MM.1S (cell line): ENCODE measurements around the gene UBASH3A.

ENCODE experiments used
- DNase-seq: peaks from one replicate; pipeline ENCODE4 v3.0.0-alpha.2; 2015
- H2AFZ ChIP-seq: fragments of 300-600 bp; sonication (generic); 2 replicates; pipeline ENCODE4 v1.6.0; 2016; ENCODE audit warnings: antibody characterized with exemption, low read length
- H3F3A ChIP-seq: fragments of 300-600 bp; sonication (generic); 2 replicates; pipeline ENCODE4 v1.6.1; 2016; ENCODE audit warnings: mild to moderate bottlenecking, antibody characterized with exemption, low read length, moderate library complexity, mixed read lengths; ENCODE audit not compliant: insufficient read depth
- H3K27ac ChIP-seq: fragments of 300-600 bp; sonication (generic); 2 replicates; pipeline ENCODE4 v1.5.1; 2016; ENCODE audit warnings: mild to moderate bottlenecking, low read length
- H3K27me3 ChIP-seq: fragments of 300-600 bp; sonication (generic); replicated peaks from 2 replicates; pipeline ENCODE4 v1.6.0; 2016; ENCODE audit warnings: low read length; ENCODE audit not compliant: insufficient read depth
- H3K36me3 ChIP-seq: fragments of 300-600 bp; sonication (generic); replicated peaks from 2 replicates; pipeline ENCODE4 v1.6.1; 2016; ENCODE audit warnings: mild to moderate bottlenecking, low read length, mixed read lengths; ENCODE audit not compliant: insufficient read depth
- H3K4me1 ChIP-seq: fragments of 300-600 bp; sonication (generic); 2 replicates; pipeline ENCODE4 v1.6.1; 2016; ENCODE audit warnings: low read length, mixed read lengths
- H3K4me2 ChIP-seq: fragments of 300-600 bp; sonication (generic); 2 replicates; pipeline ENCODE4 v1.6.0; 2016; ENCODE audit warnings: low read depth, low read length
- H3K4me3 ChIP-seq: fragments of 300-600 bp; sonication (generic); 2 replicates; pipeline ENCODE4 v1.5.1; 2016; ENCODE audit warnings: low read length, mixed read lengths
- H3K79me2 ChIP-seq: fragments of 300-600 bp; sonication (generic); 2 replicates; pipeline ENCODE4 v1.6.1; 2016; ENCODE audit warnings: mixed run types, low read length, mixed read lengths
- H3K9ac ChIP-seq: fragments of 300-600 bp; sonication (generic); 2 replicates; pipeline ENCODE4 v1.6.1; 2016; ENCODE audit warnings: low read length, mixed read lengths
- H3K9me2 ChIP-seq: fragments of 300-600 bp; sonication (generic); replicated peaks from 2 replicates; pipeline ENCODE4 v1.6.1; 2016; ENCODE audit warnings: mild to moderate bottlenecking, low read length, mixed read lengths; ENCODE audit not compliant: insufficient read depth
- H3K9me3 ChIP-seq: fragments of 300-600 bp; sonication (generic); replicated peaks from 2 replicates; pipeline ENCODE4 v1.6.1; 2016; ENCODE audit warnings: mild to moderate bottlenecking, low read length, mixed read lengths; ENCODE audit not compliant: insufficient read depth
- H4K20me1 ChIP-seq: fragments of 300-600 bp; sonication (generic); 2 replicates; pipeline ENCODE4 v1.6.1; 2016; ENCODE audit warnings: mild to moderate bottlenecking, low read length, moderate library complexity, mixed read lengths; ENCODE audit not compliant: insufficient read depth
- EZH2 ChIP-seq: fragments of 300-600 bp; sonication (generic); optimal IDR thresholded peaks from 2 replicates; pipeline ENCODE3; 2017; ENCODE audit warnings: low read depth, mild to moderate bottlenecking, antibody characterized with exemption, low read length, mixed read lengths
- EZH2phosphoT487 ChIP-seq: fragments of 300-600 bp; sonication (generic); IDR thresholded peaks from 2 replicates; pipeline ENCODE4 v1.6.1; 2018; ENCODE audit warnings: antibody characterized with exemption, low read length
- TF ChIP-seq, protein P1 (sequence below): fragments of 300-600 bp; sonication (generic); IDR thresholded peaks from 2 replicates; pipeline ENCODE4 v1.5.1; 2016; ENCODE audit warnings: antibody characterized with exemption, low read length, mixed read lengths

UBASH3A gene

DNA sequence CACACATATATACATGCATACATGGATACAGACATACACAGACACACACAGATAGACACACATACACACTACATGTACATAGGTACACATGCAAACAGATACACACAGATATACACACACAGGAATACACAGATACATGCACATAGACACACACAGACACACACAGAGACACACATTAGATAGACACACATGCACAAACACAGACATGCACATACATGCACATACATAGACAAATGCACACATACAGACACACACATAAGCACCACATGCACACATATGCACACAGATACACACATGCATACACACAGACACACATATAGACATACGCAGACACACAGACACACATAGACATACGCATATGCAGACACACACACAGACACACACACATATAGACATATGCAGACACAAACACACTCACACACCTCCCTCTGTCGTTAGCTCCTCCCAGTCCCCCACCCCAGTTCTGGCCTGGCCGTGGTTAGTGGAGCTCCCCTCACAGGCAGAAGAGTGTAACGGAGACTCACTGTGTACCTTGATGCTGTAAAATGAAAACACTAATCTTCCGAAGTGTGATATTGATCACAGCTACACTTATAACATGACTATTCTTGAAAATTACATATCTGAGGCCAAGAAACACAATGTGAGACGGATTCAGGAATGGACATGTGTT is 7.6 kb downstream of the UBASH3A start:
- Histone ChIP-seq H3K9me3 (no peaks in the 10 kb centered on the region), H3K4me3 (no peak overlapping the region), H3K27me3 (peaks cover 96% of the 10 kb centered on the region), H4K20me1 (no peaks in the 10 kb centered on the region), H3K9ac (no peak overlapping the region), H3K4me2 (no peak overlapping the region), H3K4me1 (peaks cover 4% of the 10 kb centered on the region; the same call in 1 of the 2 replicates), H3K27ac (no peak overlapping the region), H3K79me2 (no peaks in the 10 kb centered on the region), H2AFZ (no peak overlapping the region), H3F3A (no peaks in the 10 kb centered on the region), H3K36me3 (no peaks in the 10 kb centered on the region), H3K9me2 (no peaks in the 10 kb centered on the region)
- no peak for TF ChIP-seq EZH2
- TF ChIP-seq EZH2phosphoT487, result no peak
- TF ChIP-seq, protein P1, sequence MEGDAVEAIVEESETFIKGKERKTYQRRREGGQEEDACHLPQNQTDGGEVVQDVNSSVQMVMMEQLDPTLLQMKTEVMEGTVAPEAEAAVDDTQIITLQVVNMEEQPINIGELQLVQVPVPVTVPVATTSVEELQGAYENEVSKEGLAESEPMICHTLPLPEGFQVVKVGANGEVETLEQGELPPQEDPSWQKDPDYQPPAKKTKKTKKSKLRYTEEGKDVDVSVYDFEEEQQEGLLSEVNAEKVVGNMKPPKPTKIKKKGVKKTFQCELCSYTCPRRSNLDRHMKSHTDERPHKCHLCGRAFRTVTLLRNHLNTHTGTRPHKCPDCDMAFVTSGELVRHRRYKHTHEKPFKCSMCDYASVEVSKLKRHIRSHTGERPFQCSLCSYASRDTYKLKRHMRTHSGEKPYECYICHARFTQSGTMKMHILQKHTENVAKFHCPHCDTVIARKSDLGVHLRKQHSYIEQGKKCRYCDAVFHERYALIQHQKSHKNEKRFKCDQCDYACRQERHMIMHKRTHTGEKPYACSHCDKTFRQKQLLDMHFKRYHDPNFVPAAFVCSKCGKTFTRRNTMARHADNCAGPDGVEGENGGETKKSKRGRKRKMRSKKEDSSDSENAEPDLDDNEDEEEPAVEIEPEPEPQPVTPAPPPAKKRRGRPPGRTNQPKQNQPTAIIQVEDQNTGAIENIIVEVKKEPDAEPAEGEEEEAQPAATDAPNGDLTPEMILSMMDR, result no peak
- DNase-seq, result no peak

DNA sequence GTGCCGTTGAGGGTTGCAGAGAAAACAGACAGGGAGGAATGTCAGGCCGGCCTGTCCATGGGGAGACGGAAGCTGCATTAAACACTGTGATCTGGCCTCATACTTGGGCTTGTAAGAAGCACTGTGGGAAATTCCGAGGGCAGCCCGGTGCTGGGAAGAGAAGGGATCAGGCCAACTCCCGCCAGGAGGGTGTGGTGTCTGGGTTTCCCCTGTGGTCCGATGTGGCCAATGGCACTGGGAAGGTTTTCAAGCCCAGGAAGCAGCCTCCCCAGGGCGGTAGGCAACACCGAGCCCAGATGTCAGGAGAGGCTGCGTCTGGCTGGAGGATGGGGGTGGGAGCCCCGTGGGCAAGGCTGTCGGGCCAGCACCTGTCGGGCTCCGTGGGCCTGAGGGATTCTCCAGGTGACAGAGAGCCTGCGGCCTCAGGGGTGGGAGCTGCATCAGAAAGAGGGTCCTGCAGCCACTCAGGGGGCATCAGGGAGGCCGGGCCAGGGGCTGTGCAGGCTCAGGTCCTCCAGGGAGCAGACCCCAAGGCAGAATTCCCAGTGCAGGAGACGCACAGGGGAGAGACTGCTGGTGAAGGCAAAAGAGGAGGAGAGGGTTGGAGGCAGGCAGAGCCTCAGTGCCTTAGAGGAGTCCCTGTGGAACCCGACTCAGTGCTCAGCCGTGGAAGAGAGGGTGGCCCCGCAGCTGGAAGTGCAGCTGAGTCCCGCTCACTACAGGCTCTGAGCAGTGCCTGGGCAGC is 8.4 kb downstream of the UBASH3A start:
- Histone ChIP-seq H3K9ac (no peak overlapping the region), H3K4me3 (no peak overlapping the region), H3F3A (no peaks in the 10 kb centered on the region), H3K27ac (no peak overlapping the region), H3K9me3 (no peaks in the 10 kb centered on the region), H3K27me3 (peaks cover 96% of the 10 kb centered on the region), H3K4me1 (peaks cover 4% of the 10 kb centered on the region; the same call in 1 of the 2 replicates), H3K4me2 (no peak overlapping the region), H4K20me1 (no peaks in the 10 kb centered on the region), H3K79me2 (no peaks in the 10 kb centered on the region), H3K36me3 (no peaks in the 10 kb centered on the region), H3K9me2 (no peaks in the 10 kb centered on the region), H2AFZ (no peak overlapping the region)
- no peak for DNase-seq
- TF ChIP-seq EZH2 (no peak), EZH2phosphoT487 (no peak)
- TF ChIP-seq, protein P1, result no peak

DNA sequence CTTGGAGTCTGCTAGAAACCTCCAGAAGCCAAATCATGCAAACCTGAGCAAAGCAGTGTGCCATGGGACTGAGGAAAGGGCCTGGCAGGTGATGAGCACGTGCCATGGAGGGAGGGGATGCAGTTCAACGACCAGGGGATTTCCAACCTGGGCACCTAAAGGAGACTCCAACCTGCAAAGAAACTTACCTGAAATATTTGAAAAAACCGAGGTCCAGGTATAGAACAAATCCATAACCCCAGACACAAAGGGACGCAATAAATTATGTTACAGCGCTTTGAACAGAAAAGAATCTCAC is 8.9 kb downstream of the UBASH3A start:
- H3K9me3 ChIP-seq, result no peaks in the 10 kb centered on the region
- H3K4me1 ChIP-seq, result peaks cover 4% of the 10 kb centered on the region; the same call in 1 of the 2 replicates
- no peaks in the 10 kb centered on the region for H3K9me2 ChIP-seq
- H2AFZ ChIP-seq, result no peak overlapping the region
- H3F3A ChIP-seq, result no peaks in the 10 kb centered on the region
- H3K36me3 ChIP-seq, result no peaks in the 10 kb centered on the region
- H3K4me2 ChIP-seq, result no peak overlapping the region
- H3K9ac ChIP-seq, result no peak overlapping the region
- no peaks in the 10 kb centered on the region for H3K79me2 ChIP-seq
- peaks cover 93% of the 10 kb centered on the region for H3K27me3 ChIP-seq
- TF ChIP-seq EZH2, result no peak
- no peak for DNase-seq
- H3K4me3 ChIP-seq, result no peak overlapping the region
- no peak overlapping the region for H3K27ac ChIP-seq
- H4K20me1 ChIP-seq, result no peaks in the 10 kb centered on the region

DNA sequence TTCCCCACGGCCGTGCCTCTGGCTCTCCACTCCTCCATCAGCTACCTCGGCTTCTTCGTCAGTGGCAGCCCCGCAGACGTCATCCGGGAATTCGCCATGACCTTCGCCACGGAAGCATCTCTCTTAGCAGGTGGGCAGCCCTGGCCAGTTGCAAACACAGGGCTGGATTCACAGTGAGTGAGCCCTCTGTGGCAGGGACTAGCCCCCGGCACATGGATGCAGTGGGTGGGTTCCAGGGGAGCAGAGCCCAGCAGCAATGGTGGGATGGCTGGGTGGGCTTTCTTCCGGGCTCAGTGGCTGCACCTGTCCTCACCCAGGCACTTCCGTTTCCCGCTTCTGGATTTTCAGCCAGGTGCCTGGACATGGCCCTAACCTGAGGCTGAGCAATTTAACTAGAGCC is 9.4 kb downstream of the UBASH3A start:
- Histone ChIP-seq H4K20me1 (no peaks in the 10 kb centered on the region), H3K27me3 (peaks cover 92% of the 10 kb centered on the region), H3K9me2 (no peaks in the 10 kb centered on the region), H3K4me3 (no peak overlapping the region), H3K36me3 (no peaks in the 10 kb centered on the region), H3K9me3 (no peaks in the 10 kb centered on the region), H3K4me1 (peaks cover 4% of the 10 kb centered on the region; the same call in 1 of the 2 replicates), H3K79me2 (no peaks in the 10 kb centered on the region), H3K9ac (no peak overlapping the region), H2AFZ (no peak overlapping the region), H3K4me2 (no peak overlapping the region), H3F3A (no peaks in the 10 kb centered on the region), H3K27ac (no peak overlapping the region)
- DNase-seq, result no peak
- TF ChIP-seq, protein P1, result no peak
